Transverse colon (tissue), 4 donors: ENCODE results near the gene PCDHGA12. TPM values are rescaled to one million over a fixed set of nuclear protein-coding genes. Genes with fewer than 3 reads are reported as not detected.
"Not testable (repeated sequence)": the region's sequence is repeated elsewhere in the genome, so short reads cannot be mapped to it uniquely, and the experiment has no call there.

Source experiments
- DNase-seq: peaks from one replicate; pipeline ENCODE4 v3.0.0-alpha.2; 2019
- H3K27ac ChIP-seq, 4 donors: fragments of 200-600 bp; sonication (generic); 2 replicates each; pipeline ENCODE4 v1.5.1; 2016 to 2018; ENCODE audit warnings: inconsistent platforms in 4 of 4
- H3K27me3 ChIP-seq: fragments of 200-600 bp; sonication (generic); 2 replicates; pipeline ENCODE4 v1.5.1; 2017; ENCODE audit warnings: inconsistent platforms
- H3K36me3 ChIP-seq, 4 donors: fragments of 200-600 bp; sonication (generic); 2 replicates each; pipeline ENCODE4 v1.5.1; 2017 to 2019; ENCODE audit warnings: inconsistent platforms in 4 of 4
- H3K4me1 ChIP-seq, 4 donors: fragments of 200-600 bp; sonication (generic); 2 replicates each; pipeline ENCODE4 v1.5.1; 2017 to 2020; ENCODE audit warnings: inconsistent platforms in 4 of 4
- H3K4me3 ChIP-seq, 4 donors: fragments of 200-600 bp; sonication (generic); 1 replicate in 1 of 4; 2 replicates in 3 of 4; pipeline versions ENCODE4 v1.5.1 to v1.6.1; 2017 to 2019; ENCODE audit warnings: inconsistent platforms in 4 of 4
- H3K9me3 ChIP-seq, 2 donors: fragments of 200-600 bp; sonication (generic); 2 replicates each; pipeline ENCODE4 v1.5.1; 2017 to 2019; ENCODE audit warnings: inconsistent platforms in 2 of 2
- CTCF ChIP-seq, 5 experiments: fragments of 200-600 bp in 3 of 5; fragments of 450-650 bp in 2 of 5; sonication (generic) in 3 of 5; IDR thresholded peaks; 1 replicate in 2 of 5; 2 replicates in 3 of 5; pipeline ENCODE4 v1.5.1; 2016 to 2017; ENCODE audit warnings: antibody characterized with exemption in 5 of 5, inconsistent platforms in 3 of 5, mild to moderate bottlenecking in 2 of 5, moderate library complexity in 1 of 5
- EP300 ChIP-seq: sonication (generic); formaldehyde crosslinking; IDR thresholded peaks from one replicate; pipeline ENCODE4 v1.6.1; 2017; ENCODE audit warnings: antibody characterized with exemption, low read depth
- POLR2A ChIP-seq: fragments of 450-650 bp; IDR thresholded peaks from one replicate; pipeline ENCODE4 v1.6.1; 2016; ENCODE audit warnings: antibody characterized with exemption, mild to moderate bottlenecking, moderate library complexity
- POLR2AphosphoS5 ChIP-seq, 3 donors: sonication (generic); formaldehyde crosslinking; IDR thresholded peaks; one replicate each; pipeline ENCODE4 v1.6.1; 2016; ENCODE audit warnings: antibody characterized with exemption in 3 of 3
- WGBS, 2 donors: methylation state at CpG; one replicate each; pipeline ENCODE4 v1.1.5; 2018; ENCODE audit warnings: low coverage in 1 of 2; 5-methylcytosine and 5-hydroxymethylcytosine counted together
- in situ Hi-C, 4 donors: fragments of 200-750 bp; cut with MboI; loops; one replicate each; pipeline versions ENCODE4 v1.15.0 to v1.15.1; 2017; ENCODE audit warnings: low sequenced_read_pairs in 3 of 4, low pct_ligation_motif_present in 1 of 4, low pct_unique_long_range_greater_than_20kb in 1 of 4
- intact Hi-C: fragments of 100-400 bp; cut with DNase I; formaldehyde crosslinking; loops from one replicate; pipeline ENCODE4 v1.15.1; 2023; ENCODE audit warnings: low total_unique reads
- total RNA-seq, 4 donors: library from RNA; depleted of rRNA; stranded (reverse); fragments of >200 nt; gene quantifications; one replicate each; pipeline ENCODE4 v1.1.0, GENCODE V29; 2016

Gene PCDHGA12
- total RNA-seq, 4 donors from 2014 or later = 1.6 to 14.2 (median 4.8) TPM

DNA sequence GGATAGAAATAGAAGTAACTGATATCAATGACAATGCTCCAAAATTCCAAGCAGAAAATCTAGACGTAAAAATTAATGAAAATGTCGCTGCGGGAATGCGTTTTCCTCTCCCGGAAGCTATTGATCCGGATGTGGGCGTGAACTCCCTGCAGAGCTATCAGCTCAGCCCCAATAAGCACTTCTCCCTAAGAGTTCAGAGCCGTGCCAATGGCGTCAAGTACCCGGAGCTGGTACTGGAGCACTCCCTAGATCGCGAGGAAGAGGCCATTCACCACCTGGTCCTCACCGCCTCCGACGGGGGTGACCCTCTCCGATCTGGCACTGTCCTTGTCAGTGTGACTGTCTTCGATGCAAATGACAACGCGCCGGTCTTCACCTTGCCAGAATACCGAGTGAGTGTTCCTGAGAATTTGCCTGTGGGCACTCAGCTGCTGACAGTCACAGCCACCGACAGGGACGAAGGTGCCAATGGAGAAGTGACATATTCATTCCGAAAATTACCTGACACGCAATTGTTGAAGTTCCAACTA lies 16.7 kb upstream of the PCDHGA12 start:
- peak overlapping the region in 1 of 4 donors; percentile 2 for H3K27ac ChIP-seq
- in situ Hi-C loops = loop anchor here in 1 of 4 donors (10.0 kb wide), 1 partner anchor 141 kb away; no protein-coding TSS in a partner anchor
- 37 to 46% methylated on average over 2 to 25 of the region's 25 CpGs for WGBS, 2 donors

DNA sequence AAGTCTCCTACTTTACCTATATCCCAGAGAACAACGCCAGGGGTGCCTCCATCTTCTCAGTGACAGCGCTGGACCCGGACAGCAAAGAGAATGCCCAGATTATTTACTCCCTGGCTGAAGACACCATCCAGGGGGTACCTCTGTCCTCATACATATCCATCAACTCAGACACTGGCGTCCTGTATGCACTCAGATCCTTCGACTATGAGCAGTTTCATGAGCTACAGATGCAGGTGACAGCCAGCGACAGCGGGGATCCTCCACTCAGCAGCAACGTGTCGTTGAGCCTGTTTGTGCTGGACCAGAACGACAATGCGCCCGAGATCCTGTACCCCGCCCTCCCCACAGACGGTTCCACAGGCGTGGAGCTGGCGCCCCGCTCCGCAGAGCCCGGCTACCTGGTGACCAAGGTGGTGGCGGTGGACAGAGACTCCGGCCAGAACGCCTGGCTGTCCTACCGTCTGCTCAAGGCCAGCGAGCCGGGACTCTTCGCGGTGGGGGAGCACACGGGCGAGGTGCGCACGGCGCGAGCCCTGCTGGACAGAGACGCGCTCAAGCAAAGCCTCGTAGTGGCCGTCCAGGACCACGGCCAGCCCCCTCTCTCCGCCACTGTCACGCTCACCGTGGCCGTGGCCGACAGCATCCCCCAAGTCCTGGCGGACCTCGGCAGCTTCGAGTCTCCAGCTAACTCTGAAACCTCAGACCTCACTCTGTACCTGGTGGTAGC lies 15.6 kb upstream of the PCDHGA12 start:
- not testable (repeated sequence) for DNase-seq, H3K27me3 ChIP-seq, H3K4me3 ChIP-seq, H3K4me1 ChIP-seq, H3K27ac ChIP-seq, H3K36me3 ChIP-seq
- peaks cover 55 to 94% of the 10 kb centered on the region in 2 donors for H3K9me3 ChIP-seq
- in situ Hi-C loops = loop anchor here in 1 of 4 donors (10.0 kb wide), 1 partner anchor 140 kb away; no protein-coding TSS in a partner anchor
- 56% methylated on average over 34 of the region's 46 CpGs; no CpG with 5 or more reads in 1 of the 2 donors for WGBS, 2 donors
- intact Hi-C loops = loop anchor here (10.0 kb wide), 1 partner anchor 150 kb away; no protein-coding TSS in a partner anchor

More for the DNA sequence above, 16.7 kb upstream of the PCDHGA12 start:
- H3K4me1 ChIP-seq = no peaks in the 10 kb centered on the region
- intact Hi-C loops = loop anchor here (10.0 kb wide), 1 partner anchor 151 kb away; no protein-coding TSS in a partner anchor
- DNase-seq = no peak
- H3K27me3 ChIP-seq = peaks cover 8% of the 10 kb centered on the region
- H3K4me3 ChIP-seq = peak overlapping the region in 3 of 4 donors; percentile 16 to 44 (median 18)
- TF ChIP-seq EP300 = no peak
- peaks cover 55 to 94% of the 10 kb centered on the region in 2 donors for H3K9me3 ChIP-seq
- H3K36me3 ChIP-seq = no peaks in the 10 kb centered on the region

- H3K4me3 ChIP-seq, DNase-seq, H3K36me3 ChIP-seq, H3K4me1 ChIP-seq, H3K27me3 ChIP-seq, H3K27ac ChIP-seq: not testable (repeated sequence)
- WGBS, 2 donors = 58 to 69% methylated on average over 3 to 24 of the region's 24 CpGs
- peaks cover 55 to 94% of the 10 kb centered on the region in 2 donors for H3K9me3 ChIP-seq
- in situ Hi-C loops = loop anchor here in 1 of 4 donors (10.0 kb wide), 1 partner anchor 140 kb away; no protein-coding TSS in a partner anchor
- intact Hi-C loops = loop anchor here (10.0 kb wide), 1 partner anchor 150 kb away; no protein-coding TSS in a partner anchor
Observed at GRCh38 chr5:141415275-141415618, 15.1 kb upstream of the PCDHGA12 start.

DNA sequence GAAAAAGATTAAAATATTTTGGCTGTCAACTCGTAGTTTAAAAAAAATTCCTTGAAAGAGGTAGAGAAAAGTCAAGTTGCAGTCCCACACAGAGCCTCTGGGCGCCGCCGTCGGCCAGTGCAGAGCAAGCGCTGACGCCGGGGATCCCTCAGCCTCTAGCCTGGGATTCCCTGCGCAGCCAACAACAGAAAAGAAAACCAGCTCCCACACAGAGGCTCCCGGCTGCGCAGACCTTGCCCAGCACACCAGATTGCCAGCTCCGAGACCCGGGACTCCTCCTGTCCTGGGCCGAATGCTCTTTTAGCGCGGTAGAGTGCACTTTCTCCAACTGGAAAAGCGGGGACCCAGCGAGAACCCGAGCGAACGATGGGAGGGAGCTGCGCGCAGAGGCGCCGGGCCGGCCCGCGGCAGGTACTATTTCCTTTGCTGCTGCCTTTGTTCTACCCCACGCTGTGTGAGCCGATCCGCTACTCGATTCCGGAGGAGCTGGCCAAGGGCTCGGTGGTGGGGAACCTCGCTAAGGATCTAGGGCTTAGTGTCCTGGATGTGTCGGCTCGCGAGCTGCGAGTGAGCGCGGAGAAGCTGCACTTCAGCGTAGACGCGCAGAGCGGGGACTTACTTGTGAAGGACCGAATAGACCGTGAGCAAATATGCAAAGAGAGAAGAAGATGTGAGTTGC lies 12.7 kb upstream of the PCDHGA12 start, which contains the start of gene PCDHGB7:
TSS of gene PCDHGB7 (plus strand) at position 184 of the 679 bp plus-strand sequence. CDS start at position 367, 183 bp downstream.
- peak; percentile 39 to 51 (median 43) for TF ChIP-seq CTCF (IDR thresholded peaks at IDR 0.05)
- peak; percentile 58 for DNase-seq
- 38 to 41% methylated on average over 16 to 47 of the region's 47 CpGs for WGBS, 2 donors
- H3K36me3 ChIP-seq, H3K27me3 ChIP-seq, H3K4me1 ChIP-seq: not testable (repeated sequence)
- Histone ChIP-seq H3K4me3 (peak within 1 kb of the TSS in 3 of 4 donors; percentile 15 to 37 (median 15)), H3K9me3 (peaks cover 56 to 96% of the 10 kb centered on the region in 2 donors), H3K27ac (peak within 1 kb of the TSS in 1 of 4 donors; percentile 8)
- intact Hi-C loops (loop anchor here (10.0 kb wide), 1 partner anchor 147 kb away; no protein-coding TSS in a partner anchor), in situ Hi-C loops (loop anchor here in 1 of 4 donors (10.0 kb wide), 1 partner anchor 137 kb away; no protein-coding TSS in a partner anchor)

- intact Hi-C loops (loop anchor here (10.0 kb wide), 1 partner anchor 146 kb away; no protein-coding TSS in a partner anchor), in situ Hi-C loops (loop anchor here in 1 of 4 donors (10.0 kb wide), 1 partner anchor 136 kb away; no protein-coding TSS in a partner anchor)
- Histone ChIP-seq H3K9me3 (peaks cover 64 to 97% of the 10 kb centered on the region in 2 donors), H3K4me3 (no peak overlapping the region), H3K27ac (no peak overlapping the region), H3K4me1 (no peaks in the 10 kb centered on the region), H3K27me3 (peaks cover 4% of the 10 kb centered on the region), H3K36me3 (no peaks in the 10 kb centered on the region)
- no peak for DNase-seq
- TF ChIP-seq EP300 (no peak), POLR2AphosphoS5 (IDR thresholded peaks at IDR 0.05) (no peak), POLR2A (no peak), CTCF (IDR thresholded peaks at IDR 0.05) (no peak)
- WGBS, 2 donors = 72% methylated on average over 47 of the region's 74 CpGs; no CpG with 5 or more reads in 1 of the 2 donors
Observed at GRCh38 chr5:141419074-141419880, 11.0 kb upstream of the PCDHGA12 start.
